Endothelial cell of hepatic sinusoid (primary cell): ENCODE measurements around the gene ATP6V1G1.

Experiments
- in situ Hi-C: cut with HindIII; loops from 2 replicates; pipeline ENCODE4 v1.10.0; 2017; ENCODE audit warnings: low sequenced_read_pairs

Gene ATP6V1G1, protein sequence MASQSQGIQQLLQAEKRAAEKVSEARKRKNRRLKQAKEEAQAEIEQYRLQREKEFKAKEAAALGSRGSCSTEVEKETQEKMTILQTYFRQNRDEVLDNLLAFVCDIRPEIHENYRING

DNA sequence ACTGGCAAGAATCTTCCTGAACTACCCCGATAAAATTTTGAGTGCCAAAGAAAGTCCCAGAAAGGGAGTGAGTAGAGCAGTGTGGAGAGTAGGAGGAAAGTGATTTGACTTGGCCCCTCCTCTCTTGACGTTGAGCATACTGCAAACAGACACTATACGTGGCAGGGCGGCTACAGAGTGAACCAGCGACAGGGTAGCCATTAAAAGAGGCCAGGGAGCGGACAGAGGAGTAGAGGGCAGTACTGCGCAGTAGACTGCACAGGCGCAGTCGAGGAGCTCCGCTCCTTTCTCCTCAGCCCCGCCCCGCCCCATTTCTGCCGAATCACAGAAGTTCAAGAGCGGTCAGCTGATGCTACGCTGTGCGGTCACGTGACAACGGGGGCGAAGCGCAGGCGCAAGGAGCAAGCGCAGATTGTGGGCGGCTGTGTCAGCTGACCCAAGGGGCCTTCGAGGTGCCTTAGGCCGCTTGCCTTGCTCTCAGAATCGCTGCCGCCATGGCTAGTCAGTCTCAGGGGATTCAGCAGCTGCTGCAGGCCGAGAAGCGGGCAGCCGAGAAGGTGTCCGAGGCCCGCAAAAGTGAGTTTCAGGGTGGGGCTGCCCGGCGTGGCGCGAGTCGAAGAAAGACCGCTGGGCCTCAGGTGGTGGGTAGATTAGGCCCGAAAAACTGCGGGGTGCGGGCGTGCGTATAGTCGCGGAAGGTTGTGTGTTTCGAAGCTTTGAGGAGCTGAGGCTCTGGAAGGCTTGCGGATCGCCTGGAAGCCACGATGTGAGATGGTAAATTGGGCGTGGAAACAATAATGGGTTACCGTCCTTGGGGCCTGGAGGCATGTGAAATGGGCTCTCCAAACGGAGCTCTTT, at the start of gene ATP6V1G1:
ATP6V1G1 (plus strand) TSS at position 425 of the 858 bp plus-strand sequence; CDS start at position 495, 70 bp downstream.
- in situ Hi-C loops, result loop anchor here (5.0 kb wide), 2 partner anchors 35 to 80 kb away; no protein-coding TSS in a partner anchor

GRCh38 chr9:114538241-114538640, 49.3 kb upstream of the ATP6V1G1 start:
- in situ Hi-C loops, result no loop called here

- in situ Hi-C loops, result no loop called here
Measured at GRCh38 chr9:114539701-114540380, 47.7 kb upstream of the ATP6V1G1 start.

GRCh38 chr9:114545055-114545454, 42.5 kb upstream of the ATP6V1G1 start:
- in situ Hi-C loops, result no loop called here

- in situ Hi-C loops, result no loop called here
Measured at GRCh38 chr9:114546851-114547250, 40.7 kb upstream of the ATP6V1G1 start.

- in situ Hi-C loops, result no loop called here
Measured at GRCh38 chr9:114549697-114550330, 37.8 kb upstream of the ATP6V1G1 start.

- in situ Hi-C loops, result no loop called here
Measured at GRCh38 chr9:114551750-114552685, 35.6 kb upstream of the ATP6V1G1 start.

- in situ Hi-C loops, result no loop called here
Measured at GRCh38 chr9:114552706-114553105, 34.9 kb upstream of the ATP6V1G1 start.

- in situ Hi-C loops, result no loop called here
Measured at GRCh38 chr9:114553202-114553601, 34.4 kb upstream of the ATP6V1G1 start.

DNA sequence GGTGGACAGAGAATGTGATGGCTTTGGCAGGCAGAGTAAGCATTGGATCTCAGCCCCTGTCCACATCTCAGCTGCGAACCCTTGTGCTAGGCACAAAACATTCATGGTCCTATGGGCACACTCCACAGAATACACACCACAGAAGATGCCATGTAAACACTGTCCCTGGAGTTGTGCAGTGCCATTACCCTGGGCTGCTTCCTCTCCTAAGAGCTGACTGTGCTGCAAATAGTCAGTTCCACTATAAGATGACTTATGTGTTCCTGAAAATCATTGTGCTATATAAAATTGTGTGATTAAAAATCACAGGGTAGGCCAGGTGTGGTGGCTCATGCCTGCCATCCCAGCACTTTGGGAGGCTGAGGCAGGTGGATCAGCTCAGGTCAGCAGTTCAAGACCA, 31.9 kb upstream of the ATP6V1G1 start:
- in situ Hi-C loops, result no loop called here

GRCh38 chr9:114558027-114558675, 29.4 kb upstream of the ATP6V1G1 start:
- in situ Hi-C loops, result no loop called here

GRCh38 chr9:114559830-114560513, 27.6 kb upstream of the ATP6V1G1 start:
- in situ Hi-C loops, result no loop called here

GRCh38 chr9:114560956-114561355, 26.6 kb upstream of the ATP6V1G1 start:
- in situ Hi-C loops, result no loop called here

GRCh38 chr9:114561771-114562170, 25.8 kb upstream of the ATP6V1G1 start:
- in situ Hi-C loops, result no loop called here

- in situ Hi-C loops, result no loop called here
Measured at GRCh38 chr9:114565204-114565603, 22.4 kb upstream of the ATP6V1G1 start.

- in situ Hi-C loops, result no loop called here
Measured at GRCh38 chr9:114570742-114571141, 16.8 kb upstream of the ATP6V1G1 start.

GRCh38 chr9:114571391-114571790, 16.2 kb upstream of the ATP6V1G1 start:
- in situ Hi-C loops, result no loop called here

GRCh38 chr9:114572199-114572598, 15.4 kb upstream of the ATP6V1G1 start:
- in situ Hi-C loops, result no loop called here

- in situ Hi-C loops, result no loop called here
Measured at GRCh38 chr9:114574438-114574837, 13.1 kb upstream of the ATP6V1G1 start.
